Muscle of arm (tissue), 12 donors: ENCODE results near the gene SMIM28. TPM values are rescaled to one million over a fixed set of nuclear protein-coding genes. Genes with fewer than 3 reads are reported as not detected.

ENCODE experiments used
- DNase-seq: peaks from one replicate; pipeline ENCODE4 v3.0.0-alpha.2; 2013
- polyA plus RNA-seq, 12 donors: library from polyadenylated mRNA; unstranded; fragments of 120-200 nt; gene quantifications; one replicate each; pipeline ENCODE4 v1.2.1, GENCODE V29; 2013; ENCODE audit not compliant: insufficient read length in 12 of 12

Gene SMIM28
- polyA plus RNA-seq, 12 donors: not detected

- no peak for DNase-seq
Observed at GRCh38 chr6:138372711-138373463, 4.8 kb upstream of the SMIM28 start.

GRCh38 chr6:138374230-138374629 lies 3.5 kb upstream of the SMIM28 start:
- DNase-seq: no peak

GRCh38 chr6:138374815-138375214 lies 2.9 kb upstream of the SMIM28 start:
- no peak for DNase-seq

- DNase-seq: no peak
Observed at GRCh38 chr6:138377042-138377441, 663 bp upstream of the SMIM28 start.

GRCh38 chr6:138378463-138378862 lies 758 bp downstream of the SMIM28 start:
- DNase-seq: no peak

- DNase-seq: no peak
Observed at GRCh38 chr6:138382498-138383265, 5.0 kb downstream of the SMIM28 start.

- DNase-seq: no peak
Observed at GRCh38 chr6:138383776-138384175, 6.1 kb downstream of the SMIM28 start.

- DNase-seq: no peak
Observed at GRCh38 chr6:138386897-138387296, 9.2 kb downstream of the SMIM28 start.

- no peak for DNase-seq
Observed at GRCh38 chr6:138387577-138388368, 10.1 kb downstream of the SMIM28 start.

- DNase-seq: no peak
Observed at GRCh38 chr6:138389551-138389950, 11.8 kb downstream of the SMIM28 start.

GRCh38 chr6:138393871-138394783 lies 16.4 kb downstream of the SMIM28 start:
- no peak for DNase-seq

- no peak for DNase-seq
Observed at GRCh38 chr6:138396709-138397108, 19.0 kb downstream of the SMIM28 start.

GRCh38 chr6:138397128-138398122 lies 19.7 kb downstream of the SMIM28 start:
- no peak for DNase-seq

- DNase-seq: no peak
Observed at GRCh38 chr6:138400326-138400725, 22.6 kb downstream of the SMIM28 start.

- no peak for DNase-seq
Observed at GRCh38 chr6:138401960-138402837, 24.5 kb downstream of the SMIM28 start.

- DNase-seq: no peak
Observed at GRCh38 chr6:138402838-138403187, 25.1 kb downstream of the SMIM28 start.

- DNase-seq: peak; percentile 25
Observed at GRCh38 chr6:138403324-138403800, 25.7 kb downstream of the SMIM28 start.

GRCh38 chr6:138403801-138404665 lies 26.3 kb downstream of the SMIM28 start, which contains the start of gene HEBP2:
Gene HEBP2 (plus strand): TSS chr6:138404223. CDS start chr6:138404496, 273 bp downstream.
- DNase-seq: peak; percentile 82
